CD4-positive, alpha-beta T cell (primary cell): ENCODE data around the gene SEL1L. TPM values are rescaled to one million over a fixed set of nuclear protein-coding genes. Genes with fewer than 3 reads are reported as not detected.

ENCODE experiments used
- ATAC-seq: fragments of 200-7000 bp; cut with Tn5 transposase; one replicate; pipeline ENCODE4 v1.10.0; 2022; ENCODE audit warnings: mild to moderate bottlenecking; ENCODE audit not compliant: poor library complexity
- CTCF ChIA-PET: fragments of 350-600 bp; sonication (Branson Sonifier 250); formaldehyde crosslinking; loops from one replicate; lab custom pipeline; 2021; ENCODE audit warnings: antibody characterized with exemption, inconsistent platforms; lab: Charles Lee
- POLR2A ChIA-PET: fragments of 350-600 bp; sonication (Branson Sonifier 250); formaldehyde crosslinking; loops from one replicate; lab custom pipeline; 2021; ENCODE audit warnings: antibody characterized with exemption, inconsistent platforms; lab: Charles Lee
- DNase-seq, 14 experiments: peaks; one replicate each; pipeline ENCODE4 v3.0.0-alpha.2; 2013 to 2020; ENCODE audit warnings: mixed read lengths in 2 of 14
- H3K27ac ChIP-seq, 2 donors: one replicate each; pipeline versions ENCODE4 v1.5.1 to v1.7.0; 2013; ENCODE audit warnings: low read length in 2 of 2, low read depth in 1 of 2, mild to moderate bottlenecking in 1 of 2
- H3K27me3 ChIP-seq, 2 experiments: 1 replicate in 1 of 2; 2 replicates in 1 of 2; pipeline versions ENCODE4 v1.6.1 to v1.7.0; 2013; ENCODE audit warnings: low read length in 2 of 2, control low read depth in 1 of 2, mild to moderate bottlenecking in 1 of 2, moderate library complexity in 1 of 2; ENCODE audit not compliant: insufficient read depth in 2 of 2, control insufficient read depth in 1 of 2
- H3K36me3 ChIP-seq: one replicate; pipeline ENCODE4 v1.6.1; 2013; ENCODE audit warnings: low read length, control low read depth; ENCODE audit not compliant: insufficient read depth
- H3K4me1 ChIP-seq: one replicate; pipeline ENCODE4 v1.6.1; 2013; ENCODE audit warnings: low read length, control low read depth; ENCODE audit not compliant: insufficient read depth
- H3K4me3 ChIP-seq: one replicate; pipeline ENCODE4 v1.5.1; 2013; ENCODE audit warnings: mild to moderate bottlenecking, low read length, moderate library complexity
- H3K9me3 ChIP-seq, 2 experiments: 1 replicate in 1 of 2; 2 replicates in 1 of 2; pipeline versions ENCODE4 v1.6.1 to v1.7.0; 2013; ENCODE audit warnings: low read length in 2 of 2, mild to moderate bottlenecking in 2 of 2, control low read depth in 1 of 2, moderate library complexity in 1 of 2; ENCODE audit not compliant: control insufficient read depth in 1 of 2, insufficient read depth in 1 of 2
- H3K27ac Mint-ChIP-seq: one replicate; pipeline ENCODE4 v1.8.0; 2020; ENCODE audit warnings: mixed read lengths
- H3K27me3 Mint-ChIP-seq: one replicate; pipeline ENCODE4 v1.8.0; 2021; ENCODE audit warnings: mixed read lengths
- H3K36me3 Mint-ChIP-seq: one replicate; pipeline ENCODE4 v1.8.0; 2021; ENCODE audit warnings: low read depth, mixed read lengths
- H3K4me1 Mint-ChIP-seq: one replicate; pipeline ENCODE4 v1.8.0; 2021; ENCODE audit warnings: low read depth, mixed read lengths
- H3K4me3 Mint-ChIP-seq: one replicate; pipeline ENCODE4 v1.8.0; 2020; ENCODE audit warnings: mild to moderate bottlenecking, mixed read lengths
- H3K9me3 Mint-ChIP-seq: one replicate; pipeline ENCODE4 v1.8.0; 2020; ENCODE audit warnings: mixed read lengths
- CTCF ChIP-seq: fragments of 200-600 bp; IDR thresholded peaks from one replicate; pipeline ENCODE4 v1.8.0; 2022; ENCODE audit warnings: antibody characterized with exemption, mild to moderate bottlenecking
- intact Hi-C, 2 experiments: fragments of 100-400 bp; cut with DNase I in 1 of 2; cut with micrococcal nuclease in 1 of 2; formaldehyde crosslinking; loops; one replicate each; pipeline versions ENCODE4 v1.15.1 to v1.9.0; 2023 to 2025; cut with DNase I, micrococcal nuclease
- total RNA-seq, 174 experiments: library from RNA in 2 of 174; stranded (reverse) in 2 of 174; gene quantifications; one replicate each; pipeline ENCODE4 v1.2.3 and lab custom pipeline; 2021 to 2026

SEL1L gene
- total RNA-seq, 2 experiments from 2014 or later = 40.6 to 46.4 TPM

DNA sequence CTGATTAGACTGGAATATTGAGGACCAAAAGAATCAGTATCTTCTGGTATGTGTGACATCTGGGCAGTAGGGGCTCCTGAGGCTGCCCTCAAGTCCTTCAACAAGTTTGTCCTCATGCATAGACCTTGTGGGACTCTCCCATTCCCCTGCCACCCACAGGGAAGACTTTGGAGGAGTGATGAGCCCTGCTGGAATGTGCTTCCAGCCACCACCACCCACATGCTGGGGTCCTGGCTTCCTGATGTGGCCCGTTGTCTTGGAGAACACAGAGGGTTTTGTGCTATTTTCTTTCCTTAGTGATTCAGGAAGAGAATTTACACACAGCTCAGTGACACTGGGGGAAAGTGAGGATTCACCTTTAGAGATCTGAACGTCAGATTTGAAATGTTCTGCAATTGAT is 29.2 kb upstream of the SEL1L start:
- H3K9me3 ChIP-seq = no peaks in the 10 kb centered on the region
- H3K27ac Mint-ChIP-seq = no peak overlapping the region
- H3K4me3 ChIP-seq = no peak overlapping the region
- TF ChIP-seq CTCF = no peak
- no peak overlapping the region for H3K4me3 Mint-ChIP-seq
- no peak overlapping the region for H3K27ac ChIP-seq
- H3K27me3 ChIP-seq = peaks cover 0 to 3% of the 10 kb centered on the region in 2 experiments
- no peaks in the 10 kb centered on the region for H3K36me3 ChIP-seq
- H3K36me3 Mint-ChIP-seq = no peaks in the 10 kb centered on the region
- peaks cover 8% of the 10 kb centered on the region for H3K27me3 Mint-ChIP-seq
- DNase-seq (no peak), ATAC-seq (no peak)
- no peaks in the 10 kb centered on the region for H3K9me3 Mint-ChIP-seq
- H3K4me1 Mint-ChIP-seq = no peaks in the 10 kb centered on the region
- CTCF ChIA-PET = no interaction called here
- POLR2A ChIA-PET = no interaction called here
- intact Hi-C loops = no loop called here
- H3K4me1 ChIP-seq = no peaks in the 10 kb centered on the region

- Mint-ChIP-seq H3K9me3 (no peaks in the 10 kb centered on the region), H3K36me3 (no peaks in the 10 kb centered on the region), H3K27ac (no peak overlapping the region), H3K27me3 (no peaks in the 10 kb centered on the region), H3K4me1 (no peaks in the 10 kb centered on the region), H3K4me3 (no peak overlapping the region)
- POLR2A ChIA-PET = no interaction called here
- no peak for ATAC-seq
- TF ChIP-seq CTCF = no peak
- CTCF ChIA-PET = no interaction called here
- DNase-seq = no peak
- intact Hi-C loops = no loop called here
- peaks cover 0 to 3% of the 10 kb centered on the region in 2 experiments for H3K27me3 ChIP-seq
- no peak overlapping the region for H3K27ac ChIP-seq
- no peaks in the 10 kb centered on the region for H3K4me1 ChIP-seq
- H3K4me3 ChIP-seq = no peak overlapping the region
- no peaks in the 10 kb centered on the region for H3K9me3 ChIP-seq
- no peaks in the 10 kb centered on the region for H3K36me3 ChIP-seq
Observed at GRCh38 chr14:81561084-81561775, 27.6 kb upstream of the SEL1L start.

DNA sequence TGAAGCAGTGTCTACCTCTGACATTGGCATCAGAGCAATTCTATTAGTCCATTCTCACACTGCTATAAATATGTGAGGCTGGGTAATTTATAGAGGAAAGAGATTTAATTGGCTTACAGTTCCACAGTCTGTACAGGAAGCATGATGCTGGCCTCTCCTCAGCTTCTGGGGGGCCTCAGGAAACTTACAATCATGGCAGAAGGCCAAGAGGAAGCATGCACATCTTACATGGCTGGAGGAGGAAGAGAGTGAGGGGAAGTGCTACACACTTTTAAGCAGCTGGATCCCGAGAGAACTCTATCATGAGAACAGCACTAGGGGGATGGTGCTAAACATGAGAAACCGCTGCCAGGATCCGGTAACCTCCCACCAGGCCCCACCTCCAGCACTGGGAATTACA is 25.7 kb upstream of the SEL1L start:
- Mint-ChIP-seq H3K36me3 (no peaks in the 10 kb centered on the region), H3K27me3 (no peaks in the 10 kb centered on the region), H3K27ac (no peak overlapping the region), H3K4me3 (no peak overlapping the region), H3K4me1 (no peaks in the 10 kb centered on the region), H3K9me3 (no peaks in the 10 kb centered on the region)
- H3K27ac ChIP-seq = no peak overlapping the region
- DNase-seq (no peak), ATAC-seq (no peak)
- H3K27me3 ChIP-seq = peaks cover 0 to 3% of the 10 kb centered on the region in 2 experiments
- TF ChIP-seq CTCF = no peak
- H3K4me3 ChIP-seq = no peak overlapping the region
- no peaks in the 10 kb centered on the region for H3K36me3 ChIP-seq
- ChIA-PET POLR2A (no interaction called here), CTCF (no interaction called here)
- intact Hi-C loops = no loop called here
- H3K4me1 ChIP-seq = no peaks in the 10 kb centered on the region
- no peaks in the 10 kb centered on the region for H3K9me3 ChIP-seq
